ENCODE results near the gene MIA2.
"Not testable (repeated sequence)": the region's sequence is repeated elsewhere in the genome, so short reads cannot be mapped to it uniquely, and the experiment has no call there.

MIA2 gene

DNA sequence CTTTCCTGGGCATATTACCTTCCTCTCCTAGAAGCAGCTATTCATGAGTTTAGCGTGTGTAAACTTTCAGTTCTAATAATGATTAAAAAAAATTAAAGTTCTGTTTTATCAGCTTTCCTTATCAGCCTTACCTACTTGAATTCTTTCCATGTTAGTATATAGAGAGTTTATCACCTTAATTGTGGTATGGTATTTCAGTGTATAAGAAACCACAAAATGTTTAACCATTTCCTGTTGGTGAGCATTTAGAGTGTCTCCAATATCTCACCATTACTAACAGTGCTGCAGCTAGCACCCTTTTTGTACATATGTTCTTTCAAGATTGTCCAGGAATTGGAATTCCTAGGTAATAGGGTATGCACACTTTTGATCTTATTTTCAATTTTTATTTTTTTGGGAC is 109.1 kb downstream of the MIA2 start:
- no peak for DNase-seq

DNA sequence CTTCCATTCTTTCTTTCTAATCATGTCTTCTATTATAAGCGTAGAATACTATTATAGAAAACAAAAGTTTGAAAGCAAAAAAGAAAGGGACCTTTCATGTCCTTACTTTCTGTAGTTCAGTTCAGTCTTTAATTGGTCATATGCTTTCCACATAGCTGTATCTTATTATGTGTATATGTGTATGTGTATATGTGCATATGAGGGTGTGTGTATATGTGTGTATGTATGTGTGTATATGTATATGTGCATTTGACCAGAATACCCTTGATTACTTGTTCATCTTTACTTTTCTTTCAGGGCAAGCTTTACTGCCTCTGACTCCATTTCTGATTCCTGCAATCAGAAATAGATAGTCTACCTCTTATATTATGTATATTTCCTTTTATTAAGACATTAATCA is 109.9 kb downstream of the MIA2 start:
- no peak for DNase-seq

DNA sequence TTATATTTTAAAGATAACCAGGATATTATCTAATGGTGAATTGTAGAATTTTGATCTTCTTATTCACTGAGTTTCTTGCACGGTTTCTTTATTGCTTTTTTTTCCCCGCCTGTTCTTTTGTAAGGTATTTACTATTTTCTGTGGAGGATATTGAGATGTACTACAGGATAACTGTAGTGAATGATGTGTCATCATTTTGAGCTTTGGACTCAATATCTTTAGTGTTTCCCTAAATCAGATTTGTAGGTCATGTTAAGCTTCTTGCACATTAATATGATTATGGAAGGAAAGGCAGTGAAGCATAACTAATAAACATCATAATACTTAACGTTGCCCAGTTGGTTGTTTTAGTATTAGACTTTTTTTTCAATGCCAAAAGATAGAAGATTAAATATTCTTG is 117.2 kb downstream of the MIA2 start:
- DNase-seq = no peak

DNA sequence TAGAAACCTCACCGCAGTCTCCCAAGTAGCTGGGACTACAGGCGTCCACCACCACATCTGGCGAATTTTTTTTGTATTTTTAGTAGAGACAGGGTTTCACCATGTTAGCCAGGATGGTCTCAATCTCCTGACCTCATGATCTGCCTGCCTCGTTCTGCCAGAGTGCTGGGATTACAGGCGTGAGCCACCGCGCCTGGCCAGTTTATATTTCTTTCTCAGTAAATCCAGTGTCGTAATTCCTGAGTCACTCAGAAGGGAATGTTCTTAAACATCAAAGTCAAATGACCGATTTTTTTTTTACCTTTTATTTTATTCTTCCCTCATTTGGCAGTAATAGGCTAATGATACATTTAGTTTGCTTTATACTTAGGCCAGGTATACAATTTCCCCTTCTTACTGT is 118.0 kb downstream of the MIA2 start:
- no peak for DNase-seq

DNA sequence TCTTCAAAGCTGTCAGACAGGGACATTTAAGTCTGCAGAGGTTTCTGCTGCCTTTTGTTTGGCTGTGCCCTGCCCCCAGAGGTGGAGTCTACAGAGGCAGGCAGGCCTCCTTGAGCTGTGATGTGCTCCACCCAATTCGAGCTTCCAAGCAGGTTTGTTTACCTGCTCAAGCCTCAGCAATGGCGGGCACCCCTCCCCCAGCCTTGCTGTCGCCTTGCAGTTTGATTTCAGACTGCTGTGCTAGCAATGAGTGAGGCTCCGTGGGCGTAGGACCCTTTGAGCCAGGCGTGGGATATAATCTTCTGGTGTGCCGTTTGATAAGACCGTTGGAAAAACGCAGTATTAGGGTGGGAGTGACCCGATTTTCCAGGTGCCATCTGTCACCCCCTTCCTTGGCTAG is 125.4 kb downstream of the MIA2 start:
- DNase-seq = not testable (repeated sequence)

DNA sequence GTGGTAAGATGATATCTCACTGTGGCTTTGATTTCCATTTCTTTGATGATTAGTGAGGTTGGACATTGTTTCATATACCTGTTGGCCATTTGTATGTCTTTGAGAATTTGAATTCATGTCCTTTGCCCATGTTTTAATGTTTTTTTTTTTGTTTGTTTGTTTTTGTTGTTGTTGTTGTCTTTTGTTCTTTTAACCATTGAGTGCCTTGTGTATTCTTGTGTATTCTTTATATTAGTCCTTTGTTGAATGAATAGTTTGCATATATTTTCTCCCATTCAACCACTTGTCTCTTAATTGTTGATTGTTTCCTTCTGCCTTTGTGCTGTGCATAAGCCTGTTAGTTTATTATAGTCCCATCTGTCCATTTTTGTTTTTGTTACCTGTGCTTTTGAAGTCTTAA is 126.6 kb downstream of the MIA2 start:
- DNase-seq = no peak

DNA sequence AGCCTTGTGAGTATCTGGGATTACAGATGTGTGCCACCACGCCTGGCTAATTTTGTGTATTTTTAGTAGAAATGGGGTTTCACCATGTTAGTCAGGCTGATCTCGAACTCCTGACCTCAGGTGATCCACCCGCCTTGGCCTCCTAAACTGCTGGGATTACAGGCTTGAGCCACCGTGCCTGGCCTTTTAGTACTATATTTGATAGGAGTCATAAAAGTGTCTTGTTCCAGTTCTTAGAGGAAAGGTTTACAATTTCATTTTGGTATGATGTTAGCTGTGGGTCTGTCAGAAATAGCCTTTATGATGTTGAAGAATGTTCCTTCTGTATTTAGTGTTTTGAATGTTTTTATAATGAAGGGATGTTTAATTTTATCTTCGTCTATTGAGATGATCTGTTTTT is 127.8 kb downstream of the MIA2 start:
- DNase-seq = not testable (repeated sequence)

DNA sequence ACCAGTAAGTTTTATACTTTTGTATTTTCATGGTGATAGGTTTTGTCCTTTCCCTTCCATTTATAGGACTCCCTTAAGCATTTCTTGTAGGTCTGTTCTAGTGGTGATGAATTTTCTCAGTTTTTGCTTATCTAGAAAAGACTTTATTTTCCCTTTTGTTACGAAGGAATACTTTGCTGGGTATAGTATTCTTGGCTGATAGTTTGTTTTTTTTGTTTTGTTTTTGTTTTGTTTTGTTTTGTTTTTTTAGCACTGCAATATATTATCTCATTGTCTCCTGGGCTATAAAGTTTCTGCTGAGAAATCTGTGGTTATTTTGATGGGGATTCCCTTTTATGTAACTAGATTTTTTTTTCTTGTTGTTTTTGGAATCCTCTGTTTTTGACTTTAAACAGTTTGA is 130.8 kb downstream of the MIA2 start:
- DNase-seq = no peak

DNA sequence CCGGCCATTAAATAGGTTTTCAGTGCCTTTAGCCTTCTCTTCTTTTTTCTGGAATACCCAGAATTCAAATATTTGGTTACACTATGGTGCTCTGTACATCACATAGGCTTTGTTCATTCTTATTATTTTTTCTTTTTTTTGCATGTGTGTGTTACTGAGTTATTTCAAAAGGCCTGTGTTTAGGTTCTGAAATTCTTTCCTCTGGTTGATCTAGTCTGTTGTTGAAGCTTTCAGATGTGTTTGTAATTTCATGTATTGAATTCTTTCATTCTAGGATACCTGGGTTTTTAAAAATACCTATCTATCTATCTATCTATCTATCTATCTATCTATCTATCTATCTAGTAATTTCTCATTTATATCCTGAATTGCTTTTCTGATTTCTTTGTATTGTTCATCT is 131.6 kb downstream of the MIA2 start:
- DNase-seq = no peak

DNA sequence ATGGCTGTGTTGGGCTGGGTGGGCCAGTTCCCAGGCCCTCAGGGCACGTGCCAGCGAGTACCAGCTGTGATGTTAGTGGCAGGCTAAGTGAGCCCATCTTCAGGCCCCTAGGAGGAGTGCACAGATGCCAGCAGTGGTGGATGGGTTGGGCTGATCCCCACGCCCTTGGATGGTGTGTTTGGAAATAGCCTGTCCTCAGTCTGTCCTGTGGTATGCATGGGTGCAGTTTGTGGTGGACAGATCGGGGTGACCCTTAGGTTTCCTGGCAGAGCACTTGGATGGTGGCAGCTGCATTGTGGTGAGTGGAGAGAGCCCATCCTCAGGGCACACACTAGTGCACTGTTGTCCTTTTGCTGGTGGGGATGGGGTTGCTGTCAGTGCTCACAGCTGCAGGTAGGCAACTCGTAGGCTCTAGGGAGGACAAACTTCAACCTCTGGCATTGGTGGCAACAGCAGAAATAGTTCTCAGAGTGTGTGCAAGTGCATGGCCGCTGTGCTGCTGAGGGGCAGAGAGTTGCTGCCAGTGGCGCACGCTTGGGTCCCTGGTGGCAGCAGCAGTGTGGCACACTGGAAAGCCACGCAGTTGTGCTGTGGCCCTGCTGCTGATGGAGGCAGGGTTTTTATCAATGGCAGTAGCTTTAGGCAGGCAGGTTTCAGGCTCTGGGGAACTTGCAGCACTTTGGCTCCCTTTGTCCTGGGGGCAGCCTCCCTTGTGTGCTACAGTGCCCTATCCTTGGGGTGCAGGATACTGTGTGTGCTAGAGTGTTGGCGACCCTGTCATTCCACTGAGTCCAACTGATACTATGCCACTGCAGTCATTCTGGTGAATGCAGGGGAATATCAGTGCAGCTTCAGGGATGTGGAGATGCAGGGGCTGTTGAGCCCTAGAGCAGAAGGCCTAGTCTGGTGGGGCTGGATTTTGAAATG is 133.0 kb downstream of the MIA2 start:
- DNase-seq = no peak

DNA sequence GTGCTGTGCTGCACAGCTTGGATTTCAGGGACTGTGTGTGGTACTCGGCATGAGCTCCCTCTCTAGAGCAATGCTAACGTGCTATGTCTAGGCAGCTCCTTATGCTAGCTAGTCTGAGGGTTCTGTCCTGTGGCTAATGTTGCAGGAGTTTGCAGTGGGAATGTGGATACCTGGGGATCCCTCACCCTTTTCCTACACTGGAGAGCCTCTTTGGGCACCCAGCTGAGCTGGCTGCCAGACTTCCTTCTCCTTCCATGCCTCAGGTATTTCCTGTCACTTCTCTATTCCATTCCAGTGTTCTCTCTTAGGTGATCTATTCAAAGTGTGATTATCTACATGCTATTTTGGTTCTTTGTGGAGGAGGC is 133.7 kb downstream of the MIA2 start:
- DNase-seq = no peak

DNA sequence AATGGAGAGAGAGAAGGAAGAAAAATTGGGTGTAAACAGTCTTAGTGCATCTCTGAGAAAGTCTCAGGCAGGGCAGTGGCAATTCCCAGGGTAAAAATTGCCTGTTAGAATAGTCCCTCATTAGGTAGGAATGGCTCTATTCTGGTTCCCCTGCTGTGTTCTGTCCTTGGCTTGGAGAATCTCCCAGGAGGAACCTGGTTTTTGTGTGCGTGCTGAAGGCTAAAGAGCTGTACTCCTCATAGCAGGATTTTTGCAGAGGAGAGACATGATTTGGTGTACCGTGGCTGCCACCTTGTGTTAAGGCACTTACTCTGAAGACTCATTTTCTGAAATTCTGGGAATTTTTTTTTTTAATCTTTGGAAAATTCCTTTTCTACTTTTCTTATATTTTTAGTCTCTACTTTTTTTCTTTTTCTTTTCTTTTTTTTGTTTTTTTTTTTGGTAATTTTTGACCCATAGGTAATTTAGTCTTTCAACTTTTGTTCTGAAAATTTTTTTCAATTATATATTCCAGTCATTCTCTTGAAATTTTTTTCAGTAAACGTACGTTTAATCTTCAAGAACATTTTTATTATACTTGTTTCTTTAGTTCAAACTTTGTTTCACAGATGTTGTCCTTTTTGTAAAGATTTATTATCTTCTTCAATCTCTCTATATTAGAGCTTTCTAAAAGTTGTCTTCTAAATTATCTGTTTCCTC is 134.7 kb downstream of the MIA2 start:
- DNase-seq = no peak

DNA sequence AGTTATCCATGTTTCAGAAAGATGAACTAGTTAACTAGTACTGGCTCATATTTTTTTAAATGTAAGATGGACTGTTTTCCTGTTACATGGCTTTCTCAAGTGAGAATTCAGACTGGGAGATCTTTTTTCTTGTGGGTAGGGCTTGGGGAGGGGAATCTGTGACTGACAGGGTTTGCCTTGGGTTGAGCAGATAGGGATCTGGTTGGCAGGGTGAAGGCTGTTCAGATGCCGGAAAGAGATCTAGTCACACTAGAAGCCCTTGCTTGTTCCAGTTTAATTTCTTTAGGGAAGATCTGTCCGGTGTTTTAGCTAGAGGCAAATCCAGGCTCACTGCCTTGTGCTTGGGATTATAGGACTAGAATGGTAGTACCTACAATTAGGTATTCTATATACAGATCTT is 135.3 kb downstream of the MIA2 start:
- no peak for DNase-seq

DNA sequence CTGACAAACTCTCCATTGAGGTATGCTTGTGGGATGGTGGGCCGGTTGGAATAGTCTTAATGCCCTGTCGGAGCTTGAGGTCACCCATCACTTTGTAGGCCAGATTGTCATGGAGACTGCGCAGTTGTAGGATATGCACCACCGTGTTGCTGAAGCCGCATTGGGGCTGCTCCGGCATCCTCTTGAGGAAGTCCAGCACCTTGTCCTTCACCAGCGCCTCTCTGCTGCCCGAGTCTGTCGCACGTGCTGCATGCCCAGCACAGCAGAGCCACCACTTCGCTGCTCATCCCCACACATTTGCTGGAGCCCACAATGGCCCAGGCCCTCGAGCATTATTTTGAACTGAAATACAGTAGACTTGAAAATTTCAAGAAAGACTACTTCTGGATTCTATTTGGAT is 136.7 kb downstream of the MIA2 start:
- no peak for DNase-seq

DNA sequence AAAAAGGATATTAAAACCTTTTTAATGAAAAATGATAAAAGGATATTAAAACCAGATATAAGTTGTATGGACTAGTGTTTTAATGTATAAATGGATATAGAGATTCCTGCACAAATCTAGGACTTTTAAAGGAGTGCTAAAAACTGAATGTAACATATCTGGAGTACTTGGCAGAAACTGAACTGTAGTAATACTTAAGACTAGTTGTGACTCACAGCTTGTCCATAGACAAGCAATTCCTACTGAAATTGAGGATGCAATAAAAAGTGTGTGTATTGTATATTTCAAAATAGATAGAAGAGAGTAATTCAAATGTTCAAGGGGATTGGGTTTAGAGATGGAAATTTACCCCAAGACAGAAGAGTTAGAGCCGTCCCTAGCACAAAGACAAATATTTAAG is 138.9 kb downstream of the MIA2 start:
- DNase-seq = no peak

DNA sequence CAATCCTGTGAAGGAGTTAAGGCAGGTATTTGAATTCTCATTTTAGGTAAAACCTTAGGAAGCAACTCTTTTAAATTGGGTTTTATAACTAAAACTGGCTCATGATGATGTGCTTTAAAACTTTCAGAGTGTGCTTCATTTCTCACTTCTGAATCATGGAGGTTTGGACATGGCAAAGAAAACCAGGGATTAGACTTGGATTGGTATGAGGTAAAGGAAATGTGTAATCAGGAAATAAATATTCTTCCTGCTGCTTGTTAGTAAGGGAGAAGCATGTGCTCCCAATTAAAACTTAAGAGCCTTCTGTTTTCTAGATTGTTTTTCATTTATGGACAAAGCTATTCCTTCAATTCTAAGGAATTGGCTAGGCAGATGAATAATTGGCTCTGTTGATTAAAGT is 141.1 kb downstream of the MIA2 start:
- DNase-seq = no peak

DNA sequence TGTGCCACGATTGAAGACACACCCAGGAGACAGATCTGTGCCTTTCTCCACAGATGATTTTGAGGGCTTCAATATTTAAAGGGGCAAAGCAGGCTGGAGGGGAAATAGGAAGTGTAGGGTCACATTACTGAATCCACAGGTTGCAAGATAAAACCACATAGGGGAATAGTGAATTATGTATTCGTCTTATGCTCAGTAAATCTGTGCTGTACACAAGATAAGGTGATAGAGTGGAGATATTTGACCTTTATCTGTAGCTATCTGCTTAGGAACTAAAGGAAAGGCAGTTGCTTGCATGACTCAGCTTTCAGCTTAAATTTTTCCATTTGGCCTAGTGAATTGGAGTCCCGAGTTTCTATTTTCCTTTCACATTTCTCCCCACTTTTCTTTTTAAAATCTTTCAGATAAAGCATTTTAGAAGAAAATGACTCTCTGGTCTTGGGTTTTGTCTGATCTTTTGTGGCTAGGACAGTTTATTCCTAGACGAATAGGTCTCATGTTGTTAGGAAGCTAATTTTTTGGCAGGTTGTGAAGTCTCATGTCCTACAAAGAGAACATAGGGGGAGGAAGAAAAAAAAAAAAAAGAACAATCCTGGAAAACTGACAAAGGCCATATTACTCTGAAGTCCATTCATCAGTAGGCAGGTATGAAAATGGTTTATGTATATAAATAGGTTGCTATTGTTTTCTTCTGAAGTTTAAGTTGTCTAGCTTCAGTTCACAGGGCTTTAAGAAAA is 143.1 kb downstream of the MIA2 start:
- no peak for DNase-seq

DNA sequence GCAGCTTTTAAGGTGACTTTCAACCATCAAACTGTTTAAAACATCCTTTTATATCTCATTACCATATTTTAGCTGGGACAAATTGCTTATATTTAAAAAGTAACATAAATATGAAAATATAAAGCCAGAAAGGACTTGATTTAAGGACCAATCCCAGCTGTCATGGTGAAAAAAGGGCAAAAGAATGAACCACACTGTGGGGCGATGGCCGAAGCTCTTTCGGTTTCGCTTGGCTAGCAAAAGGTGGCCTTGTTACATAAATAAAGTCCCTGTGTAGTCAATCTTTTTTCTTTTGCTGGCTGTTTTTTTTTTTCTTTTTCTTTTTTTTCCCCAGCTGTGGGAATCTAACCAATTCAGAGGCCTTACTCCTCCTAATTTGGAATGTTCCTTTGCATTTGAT is 147.7 kb downstream of the MIA2 start:
- no peak for DNase-seq

DNA sequence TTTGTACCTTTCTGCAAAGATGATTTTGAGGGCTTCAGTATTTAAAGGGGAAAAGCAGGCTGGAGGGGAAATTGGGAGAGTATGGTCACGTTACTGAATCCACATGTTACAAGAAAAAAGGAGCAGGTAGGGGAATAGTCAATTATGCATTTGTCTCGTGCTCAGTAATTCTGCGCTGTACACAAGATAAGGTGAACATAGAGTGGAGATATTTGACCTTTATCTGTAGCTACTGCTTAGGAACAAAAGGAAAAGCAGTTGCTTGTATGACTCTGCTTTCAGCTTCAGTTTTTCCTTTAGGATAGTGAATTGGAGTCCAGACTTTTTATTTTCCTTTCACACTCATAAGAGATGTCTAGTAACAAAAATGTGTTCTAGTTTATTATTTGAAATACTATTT is 148.7 kb downstream of the MIA2 start:
- no peak for DNase-seq

DNA sequence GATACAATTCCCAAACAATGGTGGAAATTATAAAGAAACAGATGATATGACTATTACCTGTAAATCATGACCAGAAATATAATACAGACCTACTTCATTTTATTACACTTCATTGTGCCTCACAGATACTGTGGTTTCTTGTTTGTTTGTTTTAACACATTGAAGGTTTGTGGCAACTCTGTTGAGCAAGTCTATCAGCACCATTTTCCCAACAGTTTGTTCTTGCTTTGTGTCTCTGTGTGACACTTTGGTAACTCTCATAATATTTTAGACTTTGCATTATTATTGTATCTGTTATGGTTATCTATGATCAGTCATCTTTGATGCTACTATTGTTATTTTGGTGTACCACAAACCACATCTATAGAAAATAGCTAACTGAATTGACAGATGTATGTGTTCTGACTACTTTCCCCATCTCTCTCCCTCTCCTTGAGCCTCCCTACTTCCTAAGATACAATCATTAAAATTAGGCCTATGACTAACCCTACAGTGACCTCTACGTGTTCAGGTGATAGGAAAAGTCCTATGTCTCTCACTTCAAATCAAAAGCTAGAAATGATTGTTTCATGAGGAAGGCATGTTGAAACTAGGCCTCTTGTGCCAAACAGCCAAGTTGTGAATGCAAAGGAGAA is 149.4 kb downstream of the MIA2 start:
- no peak for DNase-seq

DNA sequence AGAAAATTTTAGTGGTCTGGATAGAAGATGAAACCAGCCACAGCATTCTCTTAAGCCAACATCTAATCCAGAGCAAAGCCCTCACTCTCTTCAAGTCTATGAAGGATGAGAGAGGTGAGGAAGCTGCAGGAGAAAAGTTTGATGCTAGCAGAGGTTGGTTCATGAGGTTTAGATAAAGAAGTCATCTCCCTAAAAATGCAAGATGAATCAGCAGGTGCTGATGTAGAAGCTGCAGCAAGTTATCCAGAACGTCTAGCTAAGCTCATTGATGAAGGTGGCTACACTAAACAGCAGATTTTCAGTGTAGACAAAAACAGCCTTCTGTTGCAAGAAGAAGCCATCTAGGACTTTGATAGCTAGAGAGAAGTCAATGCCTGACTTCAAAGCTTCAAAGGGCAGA is 150.0 kb downstream of the MIA2 start:
- DNase-seq = no peak

DNA sequence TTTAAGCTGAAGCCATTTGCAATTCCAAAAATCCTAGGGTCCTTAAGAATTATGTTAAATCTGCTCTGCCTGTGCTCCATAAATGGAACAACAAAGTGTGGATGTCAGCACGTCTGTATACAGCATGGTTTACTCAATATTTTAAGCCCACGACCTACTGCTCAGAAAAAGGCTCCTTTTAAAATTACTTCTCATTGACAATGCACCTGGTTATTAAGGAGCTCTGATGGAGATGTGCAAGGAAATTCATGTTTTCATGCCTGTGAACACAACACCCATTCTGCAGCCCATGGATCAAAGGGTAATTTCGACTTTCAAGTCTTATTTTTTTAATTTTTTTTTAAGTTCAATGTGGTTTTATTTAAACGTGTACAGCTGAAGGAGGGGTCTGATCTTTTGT is 150.5 kb downstream of the MIA2 start:
- no peak for DNase-seq

DNA sequence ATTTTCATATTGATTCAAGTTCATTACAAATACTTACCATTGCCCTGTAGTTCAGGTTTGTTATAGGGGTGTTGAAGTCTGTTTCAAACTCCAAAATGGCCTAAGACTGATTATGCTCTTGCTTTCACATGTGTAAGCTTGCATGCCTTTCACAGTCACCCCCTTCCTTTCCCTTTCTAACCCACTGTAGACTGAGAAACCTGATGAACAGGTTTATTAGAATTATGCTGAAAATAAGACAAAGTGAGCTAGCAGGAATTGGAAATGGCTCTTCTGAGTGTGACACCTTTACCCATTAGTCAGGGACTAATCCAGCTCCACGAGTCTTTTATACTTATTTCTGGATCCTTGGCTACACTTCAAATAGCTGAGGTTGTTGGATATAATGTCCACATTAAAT is 159.6 kb downstream of the MIA2 start:
- no peak for DNase-seq
